SK-N-SH (cell line): ENCODE results near the gene MAN2A1. TPM values are rescaled to one million over a fixed set of nuclear protein-coding genes. Genes with fewer than 3 reads are reported as not detected.

Source experiments
- CTCF ChIA-PET: fragments of 300-600, 350-600 bp; formaldehyde crosslinking; extraction: SDS; loops from one replicate; lab custom pipeline; 2021; lab: Yijun Ruan, JAX
- POLR2A ChIA-PET: fragments of 350-600 bp; sonication (Branson Sonifier 250); formaldehyde crosslinking; extraction: SDS; loops from one replicate; lab custom pipeline; 2020; ENCODE audit warnings: antibody characterized with exemption, inconsistent platforms; lab: Yijun Ruan, JAX
- DNase-seq: peaks from one replicate; pipeline ENCODE4 v3.0.0; 2012
- H2AFZ ChIP-seq: fragments of 200-600 bp; sonication (generic); 2 replicates; pipeline ENCODE4 v1.8.1; 2016; ENCODE audit warnings: antibody characterized with exemption, mild to moderate bottlenecking, low read depth
- H3F3A ChIP-seq: fragments of 200-600 bp; sonication (generic); replicated peaks from 2 replicates; pipeline ENCODE3; 2016; ENCODE audit warnings: antibody characterized with exemption, mild to moderate bottlenecking; ENCODE audit not compliant: insufficient read depth
- H3K27ac ChIP-seq, 2 experiments: fragments of 200-500 bp in 1 of 2; fragments of 200-600 bp in 1 of 2; sonication (Bioruptor generic) in 1 of 2; sonication (generic), shearing (Covaris generic) in 1 of 2; 2 replicates each; pipeline versions ENCODE4 v1.5.1 to v1.6.1; 2014 to 2016; ENCODE audit warnings: low read depth in 2 of 2, inconsistent platforms in 1 of 2, low read length in 1 of 2, mild to moderate bottlenecking in 1 of 2, mixed read lengths in 1 of 2
- H3K27me3 ChIP-seq: fragments of 200-600 bp; sonication (generic), shearing (Covaris generic); 2 replicates; pipeline ENCODE4 v1.6.1; 2016; ENCODE audit warnings: mixed run types; ENCODE audit not compliant: insufficient read depth
- H3K36me3 ChIP-seq, 2 experiments: fragments of 200-500 bp in 1 of 2; fragments of 200-600 bp in 1 of 2; sonication (Bioruptor generic) in 1 of 2; sonication (generic) in 1 of 2; replicated peaks in 1 of 2; 2 replicates each; pipeline versions ENCODE3 to v1.5.1; 2014 to 2016; ENCODE audit warnings: low read length in 1 of 2, mild to moderate bottlenecking in 1 of 2; ENCODE audit not compliant: insufficient read depth in 2 of 2, control insufficient read depth in 1 of 2
- H3K4me1 ChIP-seq, 2 experiments: fragments of 200-500 bp in 1 of 2; fragments of 200-600 bp in 1 of 2; sonication (Bioruptor generic) in 1 of 2; sonication (generic), shearing (Covaris generic) in 1 of 2; 2 replicates each; pipeline versions ENCODE4 v1.5.1 to v1.6.1; 2014 to 2016; ENCODE audit warnings: low read depth in 1 of 2, low read length in 1 of 2, mixed run types in 1 of 2; ENCODE audit not compliant: insufficient read depth in 2 of 2, control insufficient read depth in 1 of 2
- H3K4me2 ChIP-seq: fragments of 200-600 bp; sonication (generic), shearing (Covaris generic); 2 replicates; pipeline ENCODE4 v1.6.1; 2017; ENCODE audit warnings: mixed run types
- H3K4me3 ChIP-seq, 2 experiments: fragments of 200-500 bp in 1 of 2; fragments of 200-600 bp in 1 of 2; sonication (Bioruptor generic) in 1 of 2; sonication (generic), shearing (Covaris generic) in 1 of 2; 2 replicates each; pipeline versions ENCODE4 v1.5.1 to v1.8.1; 2014 to 2016; ENCODE audit warnings: low read depth in 2 of 2, inconsistent platforms in 1 of 2, low read length in 1 of 2, mild to moderate bottlenecking in 1 of 2, mixed read lengths in 1 of 2, moderate library complexity in 1 of 2
- H3K79me2 ChIP-seq: fragments of 200-600 bp; sonication (generic); 2 replicates; pipeline ENCODE4 v1.8.1; 2017; ENCODE audit warnings: mild to moderate bottlenecking; ENCODE audit not compliant: insufficient read depth
- H3K9ac ChIP-seq: fragments of 200-600 bp; sonication (generic); 2 replicates; pipeline ENCODE4 v1.6.1; 2017; ENCODE audit warnings: mixed run types
- H3K9me2 ChIP-seq: fragments of 200-600 bp; sonication (generic); 2 replicates; pipeline ENCODE4 v1.6.1; 2017; ENCODE audit warnings: mixed run types
- H3K9me3 ChIP-seq: fragments of 200-600 bp; sonication (generic); 2 replicates; pipeline ENCODE4 v1.6.1; 2017; ENCODE audit warnings: mixed run types, mild to moderate bottlenecking, moderate library complexity
- H4K20me1 ChIP-seq: fragments of 200-600 bp; sonication (generic); 2 replicates; pipeline ENCODE4 v1.6.1; 2017; ENCODE audit warnings: mild to moderate bottlenecking, mixed run types; ENCODE audit not compliant: insufficient read depth
- EP300 ChIP-seq, 2 experiments: IDR thresholded peaks; 2 replicates each; pipeline versions ENCODE4 v1.4.0 to v1.6.1; 2012; ENCODE audit warnings: borderline replicate concordance in 1 of 2, low read depth in 1 of 2, low read length in 1 of 2
- FOXM1 ChIP-seq: IDR thresholded peaks from 2 replicates; pipeline ENCODE4 v1.4.0; 2012; ENCODE audit warnings: low read depth, mild to moderate bottlenecking
- GABPA ChIP-seq: IDR thresholded peaks from 2 replicates; pipeline ENCODE4 v1.4.0; 2012; ENCODE audit warnings: low read depth, mild to moderate bottlenecking
- GATA2 ChIP-seq: sonication (generic); formaldehyde crosslinking; IDR thresholded peaks from 2 replicates; pipeline ENCODE4 v1.5.0; 2020; ENCODE audit warnings: mild to moderate bottlenecking, missing genetic modification reagents
- JUND ChIP-seq: IDR thresholded peaks from 2 replicates; pipeline ENCODE4 v1.4.0; 2012
- MEF2A ChIP-seq: IDR thresholded peaks from 2 replicates; pipeline ENCODE4 v1.4.0; 2012; ENCODE audit warnings: low read depth, borderline replicate concordance
- MXI1 ChIP-seq: IDR thresholded peaks from 2 replicates; pipeline ENCODE4 v1.6.1; 2012; ENCODE audit warnings: mild to moderate bottlenecking, low read depth, low read length, improper control_type of control experiment
- NFIC ChIP-seq: IDR thresholded peaks from 2 replicates; pipeline ENCODE4 v1.4.0; 2012; ENCODE audit warnings: borderline replicate concordance
- NRF1 ChIP-seq: IDR thresholded peaks from 2 replicates; pipeline ENCODE4 v1.6.1; 2012; ENCODE audit warnings: low read depth, mild to moderate bottlenecking, low read length
- PBX3 ChIP-seq: IDR thresholded peaks from 2 replicates; pipeline ENCODE4; 2012
- POLR2AphosphoS5 ChIP-seq: IDR thresholded peaks from 2 replicates; pipeline ENCODE4 v1.6.1; 2012; ENCODE audit warnings: low read depth, low read length
- RAD21 ChIP-seq: IDR thresholded peaks from 2 replicates; pipeline ENCODE4 v1.6.1; 2012; ENCODE audit warnings: mild to moderate bottlenecking, low read length
- SIN3A ChIP-seq: IDR thresholded peaks from 2 replicates; pipeline ENCODE4 v1.6.1; 2012; ENCODE audit warnings: low read depth, mild to moderate bottlenecking, low read length, moderate library complexity, borderline replicate concordance
- SMC3 ChIP-seq: IDR thresholded peaks from 2 replicates; pipeline ENCODE4 v1.6.1; 2012; ENCODE audit warnings: low read depth, low read length, improper control_type of control experiment
- TAF1 ChIP-seq: IDR thresholded peaks from 2 replicates; pipeline ENCODE4 v1.6.1; 2012; ENCODE audit warnings: low read depth, mild to moderate bottlenecking, low read length, moderate library complexity, borderline replicate concordance
- TEAD4 ChIP-seq: IDR thresholded peaks from 2 replicates; pipeline ENCODE4 v1.4.0; 2012; ENCODE audit warnings: mild to moderate bottlenecking, borderline replicate concordance; ENCODE audit not compliant: insufficient read depth
- USF2 ChIP-seq: fragments of 150-350 bp; IDR thresholded peaks from 2 replicates; pipeline ENCODE4 v1.6.1; 2017; ENCODE audit warnings: antibody characterized with exemption, low read length, low read depth, borderline replicate concordance
- YY1 ChIP-seq: IDR thresholded peaks from 2 replicates; pipeline ENCODE4 v1.4.0; 2012; ENCODE audit warnings: low read depth, mild to moderate bottlenecking
- WGBS: methylation state at CpG from one replicate; pipeline ENCODE4 v1.1.6; 2017; ENCODE audit warnings: low lambda C conversion rate; 5-methylcytosine and 5-hydroxymethylcytosine counted together
- polyA plus RNA-seq, 3 experiments: library from polyadenylated mRNA; depleted of rRNA; stranded (reverse); fragments of >200 nt; gene quantifications; 2 replicates each; pipeline ENCODE4 v1.2.3, GENCODE V29; 2012
- TF ChIP-seq, protein P1 (sequence below): IDR thresholded peaks from 2 replicates; pipeline ENCODE4 v1.4.0; 2012; ENCODE audit warnings: low read depth, borderline replicate concordance
- TF ChIP-seq, protein P2 (sequence below): IDR thresholded peaks from 2 replicates; pipeline ENCODE4 v1.6.1; 2012; ENCODE audit warnings: mild to moderate bottlenecking, low read depth, low read length, moderate library complexity

The MAN2A1 gene
- polyA plus RNA-seq, 1 of the 3 experiments (the other 2 are of a cell fraction): 19.7 TPM

- TF ChIP-seq NRF1: no peak
- no peak for TF ChIP-seq GABPA
- no peak for TF ChIP-seq FOXM1
- TF ChIP-seq MEF2A: no peak
- TF ChIP-seq POLR2AphosphoS5: no peak
- no peak for TF ChIP-seq EP300 (IDR thresholded peaks at IDR 0.05; ENCODE audit: borderline replicate concordance in 1 of 2, low read depth in 1 of 2, low read length in 1 of 2)
- no peak for TF ChIP-seq SMC3
- no peak for TF ChIP-seq GATA2 (CRISPR knock-in tag)
- no peak for TF ChIP-seq YY1
- no peak for TF ChIP-seq JUND
- TF ChIP-seq TAF1: no peak
- no peak for TF ChIP-seq MXI1
- no peak for TF ChIP-seq TEAD4
- no peak for TF ChIP-seq RAD21
- TF ChIP-seq, protein P1, sequence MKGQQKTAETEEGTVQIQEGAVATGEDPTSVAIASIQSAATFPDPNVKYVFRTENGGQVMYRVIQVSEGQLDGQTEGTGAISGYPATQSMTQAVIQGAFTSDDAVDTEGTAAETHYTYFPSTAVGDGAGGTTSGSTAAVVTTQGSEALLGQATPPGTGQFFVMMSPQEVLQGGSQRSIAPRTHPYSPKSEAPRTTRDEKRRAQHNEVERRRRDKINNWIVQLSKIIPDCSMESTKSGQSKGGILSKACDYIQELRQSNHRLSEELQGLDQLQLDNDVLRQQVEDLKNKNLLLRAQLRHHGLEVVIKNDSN: no peak
- TF ChIP-seq, protein P2, sequence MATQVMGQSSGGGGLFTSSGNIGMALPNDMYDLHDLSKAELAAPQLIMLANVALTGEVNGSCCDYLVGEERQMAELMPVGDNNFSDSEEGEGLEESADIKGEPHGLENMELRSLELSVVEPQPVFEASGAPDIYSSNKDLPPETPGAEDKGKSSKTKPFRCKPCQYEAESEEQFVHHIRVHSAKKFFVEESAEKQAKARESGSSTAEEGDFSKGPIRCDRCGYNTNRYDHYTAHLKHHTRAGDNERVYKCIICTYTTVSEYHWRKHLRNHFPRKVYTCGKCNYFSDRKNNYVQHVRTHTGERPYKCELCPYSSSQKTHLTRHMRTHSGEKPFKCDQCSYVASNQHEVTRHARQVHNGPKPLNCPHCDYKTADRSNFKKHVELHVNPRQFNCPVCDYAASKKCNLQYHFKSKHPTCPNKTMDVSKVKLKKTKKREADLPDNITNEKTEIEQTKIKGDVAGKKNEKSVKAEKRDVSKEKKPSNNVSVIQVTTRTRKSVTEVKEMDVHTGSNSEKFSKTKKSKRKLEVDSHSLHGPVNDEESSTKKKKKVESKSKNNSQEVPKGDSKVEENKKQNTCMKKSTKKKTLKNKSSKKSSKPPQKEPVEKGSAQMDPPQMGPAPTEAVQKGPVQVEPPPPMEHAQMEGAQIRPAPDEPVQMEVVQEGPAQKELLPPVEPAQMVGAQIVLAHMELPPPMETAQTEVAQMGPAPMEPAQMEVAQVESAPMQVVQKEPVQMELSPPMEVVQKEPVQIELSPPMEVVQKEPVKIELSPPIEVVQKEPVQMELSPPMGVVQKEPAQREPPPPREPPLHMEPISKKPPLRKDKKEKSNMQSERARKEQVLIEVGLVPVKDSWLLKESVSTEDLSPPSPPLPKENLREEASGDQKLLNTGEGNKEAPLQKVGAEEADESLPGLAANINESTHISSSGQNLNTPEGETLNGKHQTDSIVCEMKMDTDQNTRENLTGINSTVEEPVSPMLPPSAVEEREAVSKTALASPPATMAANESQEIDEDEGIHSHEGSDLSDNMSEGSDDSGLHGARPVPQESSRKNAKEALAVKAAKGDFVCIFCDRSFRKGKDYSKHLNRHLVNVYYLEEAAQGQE: no peak
- no peak for TF ChIP-seq NFIC
- no peak for TF ChIP-seq USF2
- no peak for TF ChIP-seq PBX3
- TF ChIP-seq SIN3A: no peak
- H3K9me3 ChIP-seq: no peaks in the 10 kb centered on the region
- CTCF ChIA-PET: interaction anchor here (1.0 to 1.3 kb wide), 2 partner anchors 13 to 17 kb away, joined by 4 read pairs; no protein-coding TSS in a partner anchor
- no peak overlapping the region for H2AFZ ChIP-seq
- no peaks in the 10 kb centered on the region for H4K20me1 ChIP-seq
- no peaks in the 10 kb centered on the region for H3K36me3 ChIP-seq
- H3K9me2 ChIP-seq: no peaks in the 10 kb centered on the region
- POLR2A ChIA-PET: no interaction called here
- H3K4me1 ChIP-seq: no peaks in the 10 kb centered on the region
- no peak for DNase-seq
- H3K4me3 ChIP-seq: no peak overlapping the region
- no peak overlapping the region for H3K4me2 ChIP-seq
- H3K79me2 ChIP-seq: no peaks in the 10 kb centered on the region
- no peak overlapping the region for H3K9ac ChIP-seq
- 73% methylated on average over 4 of the region's 4 CpGs for WGBS
- H3K27ac ChIP-seq: no peak overlapping the region
- H3F3A ChIP-seq: no peaks in the 10 kb centered on the region
- no peaks in the 10 kb centered on the region for H3K27me3 ChIP-seq
Measured at GRCh38 chr5:109674596-109674995, 15.1 kb upstream of the MAN2A1 start.
